ENCODE measurements around the gene MTHFD2L.

Gene MTHFD2L

GRCh38 chr4:74178798-74179197, 20.9 kb downstream of the MTHFD2L start:
- no peak for TF ChIP-seq CTCF (IDR thresholded peaks at IDR 0.05; ENCODE audit: control insufficient read depth, insufficient read depth, low read depth, low read length, missing control alignments)
- no peak for DNase-seq (ENCODE audit: low read depth)
- H3K4me3 ChIP-seq (ENCODE audit: control insufficient read depth, low read depth, low read length), result no peak overlapping the region

GRCh38 chr4:74181219-74181618, 23.3 kb downstream of the MTHFD2L start:
- TF ChIP-seq CTCF (IDR thresholded peaks at IDR 0.05; ENCODE audit: control insufficient read depth, insufficient read depth, low read depth, low read length, missing control alignments), result no peak
- no peak overlapping the region for H3K4me3 ChIP-seq (ENCODE audit: control insufficient read depth, low read depth, low read length)
- no peak for DNase-seq (ENCODE audit: low read depth)

- H3K4me3 ChIP-seq (ENCODE audit: control insufficient read depth, low read depth, low read length), result no peak overlapping the region
- no peak for DNase-seq (ENCODE audit: low read depth)
- no peak for TF ChIP-seq CTCF (IDR thresholded peaks at IDR 0.05; ENCODE audit: control insufficient read depth, insufficient read depth, low read depth, low read length, missing control alignments)
These were observed 31.0 kb downstream of the MTHFD2L start for GRCh38 chr4:74188912-74189311.

- no peak for DNase-seq (ENCODE audit: low read depth)
- TF ChIP-seq CTCF (IDR thresholded peaks at IDR 0.05; ENCODE audit: control insufficient read depth, insufficient read depth, low read depth, low read length, missing control alignments), result peak; percentile 68
These were observed 31.6 kb downstream of the MTHFD2L start for GRCh38 chr4:74189331-74190043.

GRCh38 chr4:74190332-74190731, 32.4 kb downstream of the MTHFD2L start:
- no peak for DNase-seq (ENCODE audit: low read depth)
- H3K4me3 ChIP-seq (ENCODE audit: control insufficient read depth, low read depth, low read length), result no peak overlapping the region
- no peak for TF ChIP-seq CTCF (IDR thresholded peaks at IDR 0.05; ENCODE audit: control insufficient read depth, insufficient read depth, low read depth, low read length, missing control alignments)

More at GRCh38 chr4:74189331-74190043, 31.6 kb downstream of the MTHFD2L start:
- H3K4me3 ChIP-seq (ENCODE audit: control insufficient read depth, low read depth, low read length), result no peak overlapping the region

- DNase-seq (ENCODE audit: low read depth), result no peak
- no peak overlapping the region for H3K4me3 ChIP-seq (ENCODE audit: control insufficient read depth, low read depth, low read length)
- TF ChIP-seq CTCF (IDR thresholded peaks at IDR 0.05; ENCODE audit: control insufficient read depth, insufficient read depth, low read depth, low read length, missing control alignments), result no peak
These were observed 33.0 kb downstream of the MTHFD2L start for GRCh38 chr4:74190919-74191397.

Data from AG09309 (cell line).